ENCODE results near the gene ZFYVE21. TPM values are rescaled to one million over a fixed set of nuclear protein-coding genes. Genes with fewer than 3 reads are reported as not detected.

ZFYVE21 gene
- total RNA-seq, 4 donors from 2014 or later, result 128 to 268 (median 205) TPM

DNA sequence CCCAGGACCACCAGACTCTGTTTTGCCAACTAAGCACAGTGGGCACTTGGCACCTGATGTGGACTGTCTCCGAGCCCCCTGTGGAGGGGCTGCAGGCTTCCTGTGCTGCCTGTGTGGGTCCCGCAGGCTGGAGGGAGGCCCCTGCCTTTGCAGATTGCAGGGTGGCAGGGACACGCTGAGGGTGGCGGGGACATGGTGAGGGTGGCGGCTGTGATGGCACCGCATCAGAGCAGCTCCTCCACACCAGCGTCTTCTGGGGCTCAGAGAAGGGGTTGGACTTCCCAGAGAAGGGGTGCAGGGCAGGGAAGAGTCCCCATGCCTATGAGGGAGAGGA lies 8.1 kb downstream of the ZFYVE21 start:
- peaks cover 0 to 39% of the 10 kb centered on the region in 2 donors for H3K36me3 ChIP-seq
- peak overlapping the region; percentile 75 to 98 (median 88) for H3K27ac ChIP-seq
- TF ChIP-seq EP300 (IDR thresholded peaks at IDR 0.05) (no peak), POLR2AphosphoS5 (IDR thresholded peaks at IDR 0.05) (no peak), POLR2A (IDR thresholded peaks at IDR 0.05) (no peak)
- TF ChIP-seq, protein P1, sequence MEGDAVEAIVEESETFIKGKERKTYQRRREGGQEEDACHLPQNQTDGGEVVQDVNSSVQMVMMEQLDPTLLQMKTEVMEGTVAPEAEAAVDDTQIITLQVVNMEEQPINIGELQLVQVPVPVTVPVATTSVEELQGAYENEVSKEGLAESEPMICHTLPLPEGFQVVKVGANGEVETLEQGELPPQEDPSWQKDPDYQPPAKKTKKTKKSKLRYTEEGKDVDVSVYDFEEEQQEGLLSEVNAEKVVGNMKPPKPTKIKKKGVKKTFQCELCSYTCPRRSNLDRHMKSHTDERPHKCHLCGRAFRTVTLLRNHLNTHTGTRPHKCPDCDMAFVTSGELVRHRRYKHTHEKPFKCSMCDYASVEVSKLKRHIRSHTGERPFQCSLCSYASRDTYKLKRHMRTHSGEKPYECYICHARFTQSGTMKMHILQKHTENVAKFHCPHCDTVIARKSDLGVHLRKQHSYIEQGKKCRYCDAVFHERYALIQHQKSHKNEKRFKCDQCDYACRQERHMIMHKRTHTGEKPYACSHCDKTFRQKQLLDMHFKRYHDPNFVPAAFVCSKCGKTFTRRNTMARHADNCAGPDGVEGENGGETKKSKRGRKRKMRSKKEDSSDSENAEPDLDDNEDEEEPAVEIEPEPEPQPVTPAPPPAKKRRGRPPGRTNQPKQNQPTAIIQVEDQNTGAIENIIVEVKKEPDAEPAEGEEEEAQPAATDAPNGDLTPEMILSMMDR (IDR thresholded peaks at IDR 0.05), result no peak
- H3K4me3 ChIP-seq, result peak overlapping the region in 1 of 2 donors; percentile 18
- no peaks in the 10 kb centered on the region for H3K9me3 ChIP-seq
- H3K4me1 ChIP-seq, result peaks cover 9 to 100% (median 43%) of the 10 kb centered on the region in 3 donors
- peak; percentile 4 for ATAC-seq
- WGBS, 2 donors (ENCODE audit: low coverage in 1 of 2), result no CpG with 5 or more reads among the region's 7 CpGs
- H3K27me3 ChIP-seq, result no peaks in the 10 kb centered on the region

DNA sequence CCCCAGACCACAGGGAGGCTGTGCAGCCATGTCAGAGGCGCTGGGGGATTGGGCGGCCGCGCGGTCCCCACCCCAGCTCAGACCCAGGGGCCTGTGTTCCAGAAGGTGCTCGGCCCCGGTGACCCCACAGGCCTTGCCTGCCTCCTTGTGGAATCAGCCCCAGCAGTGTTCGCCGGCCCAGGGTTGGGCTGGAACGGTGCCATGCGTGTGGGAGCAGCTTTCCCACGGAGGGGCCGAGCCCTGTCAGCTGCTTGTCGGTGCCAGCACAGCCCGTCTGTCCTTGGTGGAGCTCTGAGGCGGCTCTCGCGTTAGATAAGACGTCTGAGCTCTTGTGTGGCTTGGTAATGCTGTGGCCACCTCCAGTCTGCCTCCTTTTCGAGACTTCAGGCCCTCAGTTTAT lies 8.5 kb downstream of the ZFYVE21 start:
- ATAC-seq, result peak; percentile 60
- TF ChIP-seq, protein P1 (IDR thresholded peaks at IDR 0.05), result peak in 3 of 4 experiments; percentile 13 to 38 (median 23)
- no peak for TF ChIP-seq EP300 (IDR thresholded peaks at IDR 0.05)
- peak; percentile 55 for TF ChIP-seq POLR2AphosphoS5 (IDR thresholded peaks at IDR 0.05)
- Histone ChIP-seq H3K4me1 (peaks cover 9 to 100% (median 41%) of the 10 kb centered on the region in 3 donors), H3K27me3 (no peaks in the 10 kb centered on the region), H3K4me3 (peak overlapping the region in 1 of 2 donors; percentile 18), H3K9me3 (no peaks in the 10 kb centered on the region), H3K36me3 (peaks cover 0 to 43% of the 10 kb centered on the region in 2 donors), H3K27ac (peak overlapping the region; percentile 75 to 98 (median 88))
- no CpG with 5 or more reads among the region's 20 CpGs for WGBS, 2 donors (ENCODE audit: low coverage in 1 of 2)

DNA sequence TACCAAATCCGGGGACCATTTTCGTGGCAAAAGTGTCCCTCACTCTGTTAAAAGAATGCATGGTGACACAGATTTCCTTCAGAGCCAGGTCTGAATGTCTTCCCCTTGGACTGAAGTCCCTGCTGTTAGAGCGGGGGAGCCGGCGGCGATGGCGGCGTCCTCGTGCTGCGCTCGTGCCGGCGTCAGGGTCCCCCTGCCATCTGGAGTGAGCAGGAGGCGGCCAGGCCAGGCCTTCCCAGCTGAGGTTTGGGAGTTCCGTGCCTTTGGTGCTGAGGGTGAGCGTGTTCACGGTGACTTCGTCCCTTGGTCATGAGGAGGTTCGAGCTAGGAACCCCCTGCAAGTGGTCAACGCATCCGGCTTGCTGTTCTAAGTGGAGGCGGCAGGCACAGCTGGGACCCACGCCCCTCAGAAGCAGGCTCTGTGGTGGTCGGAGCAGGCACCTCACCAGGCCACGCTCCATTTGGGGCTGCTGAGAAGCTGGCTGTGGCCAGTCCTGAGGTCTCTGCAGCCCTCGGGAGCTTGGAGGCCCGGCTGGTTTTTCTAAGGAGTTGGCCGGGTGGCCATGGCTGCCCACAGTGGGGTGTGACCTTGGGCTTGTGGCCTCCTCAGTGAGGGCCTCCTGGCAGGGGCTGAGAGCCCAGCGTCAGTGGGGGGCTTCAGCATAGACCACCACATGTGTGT lies 9.5 kb downstream of the ZFYVE21 start:
- ATAC-seq, result no peak
- Histone ChIP-seq H3K36me3 (peaks cover 0 to 53% of the 10 kb centered on the region in 2 donors), H3K27me3 (no peaks in the 10 kb centered on the region), H3K4me1 (peaks cover 9 to 100% (median 37%) of the 10 kb centered on the region in 3 donors), H3K27ac (peak overlapping the region in 3 of 4 donors; percentile 85 to 98 (median 90)), H3K9me3 (no peaks in the 10 kb centered on the region), H3K4me3 (no peak overlapping the region)
- 80% methylated on average over 1 of the region's 29 CpGs; no CpG with 5 or more reads in 1 of the 2 donors for WGBS, 2 donors (ENCODE audit: low coverage in 1 of 2)
- no peak for TF ChIP-seq EP300 (IDR thresholded peaks at IDR 0.05)
- TF ChIP-seq POLR2A (IDR thresholded peaks at IDR 0.05), result no peak
- TF ChIP-seq POLR2AphosphoS5 (IDR thresholded peaks at IDR 0.05), result no peak

DNA sequence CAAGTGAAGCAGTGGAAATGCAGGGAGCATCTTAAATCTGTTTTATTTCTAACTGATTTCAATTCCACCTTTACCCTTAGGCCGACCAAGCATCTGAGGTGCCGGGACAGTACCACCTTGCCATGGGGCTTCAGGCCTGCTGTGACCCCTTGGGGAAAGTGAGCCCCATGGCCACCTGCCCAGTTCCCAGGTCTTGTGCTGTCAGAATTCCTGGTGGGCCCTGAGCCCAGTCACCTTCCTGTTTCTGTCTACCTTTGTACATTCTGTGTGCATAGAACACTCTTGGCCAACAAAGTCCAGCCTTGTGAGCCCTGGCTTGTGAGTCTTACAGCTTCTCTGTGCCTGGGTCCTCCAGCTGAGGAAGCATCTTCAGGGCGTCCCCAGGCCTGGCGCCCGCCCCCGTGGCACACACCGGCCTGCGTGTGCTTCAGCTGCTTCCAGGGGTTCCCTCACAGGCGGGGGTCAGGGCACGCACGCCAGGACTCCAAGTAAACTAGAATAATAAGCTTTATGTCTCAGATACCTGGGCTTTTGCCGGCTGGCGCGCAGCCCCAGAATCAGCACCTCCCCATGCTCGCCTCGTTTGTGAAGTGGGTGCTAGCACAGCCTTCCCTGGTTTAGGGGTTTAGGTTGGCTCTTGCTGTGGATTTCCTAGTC lies 10.3 kb downstream of the ZFYVE21 start:
- Histone ChIP-seq H3K4me1 (peaks cover 9 to 100% (median 37%) of the 10 kb centered on the region in 3 donors), H3K27ac (peak overlapping the region in 3 of 4 donors; percentile 85 to 98 (median 90)), H3K4me3 (no peak overlapping the region), H3K27me3 (no peaks in the 10 kb centered on the region), H3K9me3 (no peaks in the 10 kb centered on the region), H3K36me3 (peaks cover 0 to 60% of the 10 kb centered on the region in 2 donors)
- ATAC-seq, result no peak
- no peak for TF ChIP-seq EP300 (IDR thresholded peaks at IDR 0.05)
- TF ChIP-seq, protein P1 (IDR thresholded peaks at IDR 0.05), result no peak
- TF ChIP-seq POLR2AphosphoS5 (IDR thresholded peaks at IDR 0.05), result no peak
- no peak for TF ChIP-seq POLR2A (IDR thresholded peaks at IDR 0.05)
- WGBS, 2 donors (ENCODE audit: low coverage in 1 of 2), result 89% methylated on average over 2 of the region's 16 CpGs; no CpG with 5 or more reads in 1 of the 2 donors

DNA sequence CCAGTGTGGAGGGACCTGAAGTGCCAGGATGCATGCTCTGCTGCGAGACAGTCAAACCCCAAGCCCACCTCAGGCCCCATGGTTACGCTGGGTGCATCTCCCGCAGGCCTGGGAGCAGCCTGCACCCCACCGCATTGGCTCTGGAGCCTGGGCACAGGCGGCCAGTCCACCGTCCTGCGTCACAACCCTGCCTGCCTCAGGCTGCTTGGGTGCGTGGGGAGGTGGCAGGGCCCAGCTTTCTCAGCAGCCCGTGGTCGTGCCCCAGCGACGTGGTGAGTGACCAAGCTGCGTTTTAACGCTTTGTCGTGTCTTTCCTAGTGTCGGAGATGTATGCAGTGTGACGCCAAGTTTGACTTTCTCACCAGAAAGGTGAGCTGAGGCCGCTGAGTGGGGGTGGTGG lies 10.9 kb downstream of the ZFYVE21 start:
- no peak overlapping the region for H3K4me3 ChIP-seq
- H3K27me3 ChIP-seq, result no peaks in the 10 kb centered on the region
- no peak for TF ChIP-seq POLR2A (IDR thresholded peaks at IDR 0.05)
- TF ChIP-seq EP300 (IDR thresholded peaks at IDR 0.05), result no peak
- TF ChIP-seq, protein P1 (IDR thresholded peaks at IDR 0.05), result no peak
- no peak for TF ChIP-seq POLR2AphosphoS5 (IDR thresholded peaks at IDR 0.05)
- peaks cover 9 to 100% (median 32%) of the 10 kb centered on the region in 3 donors for H3K4me1 ChIP-seq
- no peaks in the 10 kb centered on the region for H3K9me3 ChIP-seq
- ATAC-seq, result no peak
- WGBS, 2 donors (ENCODE audit: low coverage in 1 of 2), result 100% methylated on average over 1 of the region's 18 CpGs; no CpG with 5 or more reads in 1 of the 2 donors
- peaks cover 0 to 65% of the 10 kb centered on the region in 2 donors for H3K36me3 ChIP-seq
- peak overlapping the region in 2 of 4 donors; percentile 85 to 98 for H3K27ac ChIP-seq

Data from gastroesophageal sphincter (tissue), 4 donors.